Measurements from ENCODE around the gene GALP.

GALP gene

GRCh38 chr19:56144831-56145230 lies 31.0 kb upstream of the GALP start:
- Histone ChIP-seq H3K4me2 (ENCODE audit: insufficient read depth, low read length, poor library complexity, severe bottlenecking) (no peak overlapping the region), H2BK5ac (ENCODE audit: low read length) (no peak overlapping the region), H4K91ac (ENCODE audit: low read depth, low read length, poor library complexity) (no peak overlapping the region), H2AK5ac (ENCODE audit: low read depth, low read length) (no peak overlapping the region), H3K79me1 (ENCODE audit: low read depth, low read length) (peaks cover 13% of the 10 kb centered on the region), H2BK120ac (ENCODE audit: low read depth, low read length) (no peak overlapping the region), H3K27ac (replicated peaks; ENCODE audit: low read length) (no peak overlapping the region), H3K4me3 (ENCODE audit: low read length in 2 of 2) (no peak overlapping the region), H3K9me3 (replicated peaks in 1 of 2; ENCODE audit: control insufficient read depth in 2 of 2, insufficient read depth in 1 of 2, low read depth in 1 of 2, low read length in 2 of 2) (peaks cover 0 to 3% of the 10 kb centered on the region in 2 donors), H3K23ac (ENCODE audit: low read depth, low read length, poor library complexity) (no peak overlapping the region), H3K27me3 (ENCODE audit: control insufficient read depth in 3 of 3, insufficient read depth in 3 of 3, low read depth in 1 of 3, low read length in 3 of 3) (no peaks in the 10 kb centered on the region), H3K4me1 (ENCODE audit: control insufficient read depth in 2 of 2, insufficient read depth in 1 of 2, low read depth in 1 of 2, low read length in 2 of 2) (peaks cover 9 to 16% of the 10 kb centered on the region in 2 donors), H3K14ac (ENCODE audit: low read length) (no peak overlapping the region), H3K4ac (ENCODE audit: low read length) (no peak overlapping the region), H2AFZ (ENCODE audit: low read length) (no peak overlapping the region), H4K8ac (ENCODE audit: low read depth, low read length) (no peak overlapping the region), H2BK12ac (ENCODE audit: low read length) (no peak overlapping the region), H3K18ac (ENCODE audit: low read length) (no peak overlapping the region), H3K36me3 (replicated peaks in 1 of 2; ENCODE audit: control insufficient read depth in 2 of 2, insufficient read depth in 2 of 2, low read length in 2 of 2) (peaks cover 20 to 43% of the 10 kb centered on the region in 2 donors), H2BK15ac (ENCODE audit: low read length) (no peak overlapping the region), H3K9ac (ENCODE audit: low read depth, low read length, poor library complexity) (no peak overlapping the region)
- no CpG with 5 or more reads among the region's 12 CpGs for WGBS, 2 donors (ENCODE audit: extremely low coverage in 2 of 2, insufficient read length in 2 of 2, insufficient replicate concordance in 1 of 2)
- DNase-seq (ENCODE audit: low spot score), result no peak

GRCh38 chr19:56145698-56146097 lies 30.1 kb upstream of the GALP start:
- H3K79me1 ChIP-seq (ENCODE audit: low read depth, low read length), result peaks cover 15% of the 10 kb centered on the region
- H4K91ac ChIP-seq (ENCODE audit: low read depth, low read length, poor library complexity), result no peak overlapping the region
- peaks cover 0 to 3% of the 10 kb centered on the region in 2 donors for H3K9me3 ChIP-seq (replicated peaks in 1 of 2; ENCODE audit: control insufficient read depth in 2 of 2, insufficient read depth in 1 of 2, low read depth in 1 of 2, low read length in 2 of 2)
- peaks cover 22 to 49% of the 10 kb centered on the region in 2 donors for H3K36me3 ChIP-seq (replicated peaks in 1 of 2; ENCODE audit: control insufficient read depth in 2 of 2, insufficient read depth in 2 of 2, low read length in 2 of 2)
- no peak overlapping the region for H2BK120ac ChIP-seq (ENCODE audit: low read depth, low read length)
- H3K27ac ChIP-seq (replicated peaks; ENCODE audit: low read length), result no peak overlapping the region
- no peak overlapping the region for H3K4ac ChIP-seq (ENCODE audit: low read length)
- WGBS, 2 donors (ENCODE audit: extremely low coverage in 2 of 2, insufficient read length in 2 of 2, insufficient replicate concordance in 1 of 2), result no CpG with 5 or more reads among the region's 10 CpGs
- H3K27me3 ChIP-seq (ENCODE audit: control insufficient read depth in 3 of 3, insufficient read depth in 3 of 3, low read depth in 1 of 3, low read length in 3 of 3), result no peaks in the 10 kb centered on the region
- no peak overlapping the region for H3K9ac ChIP-seq (ENCODE audit: low read depth, low read length, poor library complexity)
- H3K4me3 ChIP-seq (ENCODE audit: low read length in 2 of 2), result no peak overlapping the region
- H3K4me1 ChIP-seq (ENCODE audit: control insufficient read depth in 2 of 2, insufficient read depth in 1 of 2, low read depth in 1 of 2, low read length in 2 of 2), result peaks cover 4 to 13% of the 10 kb centered on the region in 2 donors
- H3K4me2 ChIP-seq (ENCODE audit: insufficient read depth, low read length, poor library complexity, severe bottlenecking), result no peak overlapping the region
- H2BK15ac ChIP-seq (ENCODE audit: low read length), result no peak overlapping the region
- H3K23ac ChIP-seq (ENCODE audit: low read depth, low read length, poor library complexity), result no peak overlapping the region
- no peak overlapping the region for H4K8ac ChIP-seq (ENCODE audit: low read depth, low read length)
- H2AK5ac ChIP-seq (ENCODE audit: low read depth, low read length), result no peak overlapping the region
- no peak overlapping the region for H3K14ac ChIP-seq (ENCODE audit: low read length)
- DNase-seq (ENCODE audit: low spot score), result no peak
- H2BK12ac ChIP-seq (ENCODE audit: low read length), result no peak overlapping the region
- no peak overlapping the region for H2BK5ac ChIP-seq (ENCODE audit: low read length)
- H2AFZ ChIP-seq (ENCODE audit: low read length), result no peak overlapping the region
- H3K18ac ChIP-seq (ENCODE audit: low read length), result no peak overlapping the region

DNA sequence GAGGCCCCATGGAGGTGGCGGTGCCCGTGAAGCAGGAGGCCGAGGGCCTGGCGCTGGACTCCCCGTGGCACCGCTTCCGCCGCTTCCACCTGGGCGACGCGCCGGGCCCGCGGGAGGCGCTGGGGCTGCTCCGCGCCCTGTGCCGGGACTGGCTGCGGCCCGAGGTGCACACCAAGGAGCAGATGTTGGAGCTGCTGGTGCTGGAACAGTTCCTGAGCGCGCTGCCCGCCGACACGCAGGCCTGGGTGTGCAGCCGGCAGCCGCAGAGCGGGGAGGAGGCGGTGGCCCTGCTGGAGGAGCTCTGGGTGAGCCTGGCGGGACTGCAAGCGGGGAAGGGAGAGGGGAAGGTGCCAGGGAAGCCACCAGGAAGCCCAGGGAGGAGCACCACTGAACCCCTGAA lies 28.9 kb upstream of the GALP start:
- DNase-seq (ENCODE audit: low spot score), result no peak
- no peak overlapping the region for H2AK5ac ChIP-seq (ENCODE audit: low read depth, low read length)
- peaks cover 22 to 49% of the 10 kb centered on the region in 2 donors for H3K36me3 ChIP-seq (replicated peaks in 1 of 2; ENCODE audit: control insufficient read depth in 2 of 2, insufficient read depth in 2 of 2, low read length in 2 of 2)
- peak overlapping the region; percentile 3 for H3K9ac ChIP-seq (ENCODE audit: low read depth, low read length, poor library complexity)
- no peak overlapping the region for H3K18ac ChIP-seq (ENCODE audit: low read length)
- no peak overlapping the region for H2AFZ ChIP-seq (ENCODE audit: low read length)
- H3K79me1 ChIP-seq (ENCODE audit: low read depth, low read length), result peaks cover 15% of the 10 kb centered on the region
- no peak overlapping the region for H2BK5ac ChIP-seq (ENCODE audit: low read length)
- no CpG with 5 or more reads among the region's 31 CpGs for WGBS, 2 donors (ENCODE audit: extremely low coverage in 2 of 2, insufficient read length in 2 of 2, insufficient replicate concordance in 1 of 2)
- H3K4me2 ChIP-seq (ENCODE audit: insufficient read depth, low read length, poor library complexity, severe bottlenecking), result no peak overlapping the region
- no peak overlapping the region for H4K8ac ChIP-seq (ENCODE audit: low read depth, low read length)
- H3K23ac ChIP-seq (ENCODE audit: low read depth, low read length, poor library complexity), result no peak overlapping the region
- no peak overlapping the region for H3K14ac ChIP-seq (ENCODE audit: low read length)
- no peak overlapping the region for H3K4ac ChIP-seq (ENCODE audit: low read length)
- peaks cover 3 to 11% of the 10 kb centered on the region in 2 donors for H3K4me1 ChIP-seq (ENCODE audit: control insufficient read depth in 2 of 2, insufficient read depth in 1 of 2, low read depth in 1 of 2, low read length in 2 of 2)
- no peak overlapping the region for H2BK12ac ChIP-seq (ENCODE audit: low read length)
- H3K4me3 ChIP-seq (ENCODE audit: low read length in 2 of 2), result no peak overlapping the region
- H2BK120ac ChIP-seq (ENCODE audit: low read depth, low read length), result no peak overlapping the region
- H3K27ac ChIP-seq (replicated peaks; ENCODE audit: low read length), result no peak overlapping the region
- peaks cover 0 to 3% of the 10 kb centered on the region in 2 donors for H3K9me3 ChIP-seq (replicated peaks in 1 of 2; ENCODE audit: control insufficient read depth in 2 of 2, insufficient read depth in 1 of 2, low read depth in 1 of 2, low read length in 2 of 2)
- no peak overlapping the region for H2BK15ac ChIP-seq (ENCODE audit: low read length)
- H4K91ac ChIP-seq (ENCODE audit: low read depth, low read length, poor library complexity), result no peak overlapping the region
- no peaks in the 10 kb centered on the region for H3K27me3 ChIP-seq (ENCODE audit: control insufficient read depth in 3 of 3, insufficient read depth in 3 of 3, low read depth in 1 of 3, low read length in 3 of 3)

DNA sequence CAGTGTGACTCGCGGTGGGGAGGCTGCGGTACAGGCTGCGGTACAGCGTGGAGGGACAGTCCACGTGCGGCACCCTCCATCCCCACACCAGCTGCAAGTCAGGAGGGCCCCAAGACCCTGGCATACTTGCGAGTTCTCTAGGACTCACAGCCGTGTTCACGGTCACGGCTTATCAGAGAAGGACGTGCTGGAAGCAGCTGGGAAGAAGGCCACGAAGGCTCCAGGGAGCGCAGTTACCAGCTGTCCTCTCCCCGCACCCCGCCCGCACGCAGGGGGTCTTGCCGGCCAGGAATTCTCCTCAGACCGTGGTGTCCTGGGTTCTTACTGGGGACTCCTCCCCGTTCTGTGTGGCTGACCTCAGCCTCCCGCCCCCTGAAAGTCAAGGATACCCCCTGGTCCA lies 28.5 kb upstream of the GALP start:
- H4K91ac ChIP-seq (ENCODE audit: low read depth, low read length, poor library complexity), result no peak overlapping the region
- WGBS, 2 donors (ENCODE audit: extremely low coverage in 2 of 2, insufficient read length in 2 of 2, insufficient replicate concordance in 1 of 2), result no CpG with 5 or more reads among the region's 22 CpGs
- H3K9ac ChIP-seq (ENCODE audit: low read depth, low read length, poor library complexity), result peak overlapping the region; percentile 60
- no peak overlapping the region for H2BK15ac ChIP-seq (ENCODE audit: low read length)
- H3K79me1 ChIP-seq (ENCODE audit: low read depth, low read length), result peaks cover 15% of the 10 kb centered on the region
- no peak for DNase-seq (ENCODE audit: low spot score)
- H2BK12ac ChIP-seq (ENCODE audit: low read length), result no peak overlapping the region
- peaks cover 0 to 3% of the 10 kb centered on the region in 2 donors for H3K9me3 ChIP-seq (replicated peaks in 1 of 2; ENCODE audit: control insufficient read depth in 2 of 2, insufficient read depth in 1 of 2, low read depth in 1 of 2, low read length in 2 of 2)
- no peak overlapping the region for H2BK120ac ChIP-seq (ENCODE audit: low read depth, low read length)
- H2AK5ac ChIP-seq (ENCODE audit: low read depth, low read length), result peak overlapping the region; percentile 37
- peaks cover 0 to 8% of the 10 kb centered on the region in 2 donors for H3K4me1 ChIP-seq (ENCODE audit: control insufficient read depth in 2 of 2, insufficient read depth in 1 of 2, low read depth in 1 of 2, low read length in 2 of 2)
- no peak overlapping the region for H4K8ac ChIP-seq (ENCODE audit: low read depth, low read length)
- H3K23ac ChIP-seq (ENCODE audit: low read depth, low read length, poor library complexity), result no peak overlapping the region
- no peak overlapping the region for H2BK5ac ChIP-seq (ENCODE audit: low read length)
- H3K18ac ChIP-seq (ENCODE audit: low read length), result no peak overlapping the region
- H3K27ac ChIP-seq (replicated peaks; ENCODE audit: low read length), result no peak overlapping the region
- no peak overlapping the region for H2AFZ ChIP-seq (ENCODE audit: low read length)
- H3K4ac ChIP-seq (ENCODE audit: low read length), result no peak overlapping the region
- H3K4me3 ChIP-seq (ENCODE audit: low read length in 2 of 2), result peak overlapping the region in 1 of 2 donors; percentile 28
- peaks cover 22 to 49% of the 10 kb centered on the region in 2 donors for H3K36me3 ChIP-seq (replicated peaks in 1 of 2; ENCODE audit: control insufficient read depth in 2 of 2, insufficient read depth in 2 of 2, low read length in 2 of 2)
- no peak overlapping the region for H3K4me2 ChIP-seq (ENCODE audit: insufficient read depth, low read length, poor library complexity, severe bottlenecking)
- no peak overlapping the region for H3K14ac ChIP-seq (ENCODE audit: low read length)
- no peaks in the 10 kb centered on the region for H3K27me3 ChIP-seq (ENCODE audit: control insufficient read depth in 3 of 3, insufficient read depth in 3 of 3, low read depth in 1 of 3, low read length in 3 of 3)
